K562 (cell line): ENCODE data around the gene INHBC. TPM values are rescaled to one million over a fixed set of nuclear protein-coding genes. Genes with fewer than 3 reads are reported as not detected.

Experiments
- C11orf30 ChIP-seq: fragments of 450-650 bp; IDR thresholded peaks from 2 replicates; pipeline ENCODE4 v1.6.1; 2016; ENCODE audit warnings: low read depth, mild to moderate bottlenecking
- CBX3 ChIP-seq, 2 experiments: IDR thresholded peaks; 1 replicate in 1 of 2; 2 replicates in 1 of 2; pipeline ENCODE4 v1.6.1; 2012; ENCODE audit warnings: inconsistent platforms in 2 of 2, low read length in 2 of 2, borderline replicate concordance in 1 of 2, control low read depth in 1 of 2
- E2F3 ChIP-seq: fragments of 250-450 bp; sonication (Bioruptor Pico); IDR thresholded peaks from 2 replicates; pipeline ENCODE4 v1.4.0; 2020; ENCODE audit warnings: mild to moderate bottlenecking
- EP400 ChIP-seq: fragments of 450-650 bp; IDR thresholded peaks from 2 replicates; pipeline ENCODE4 v1.6.1; 2017; ENCODE audit warnings: antibody characterized with exemption, mild to moderate bottlenecking, moderate library complexity
- ETV1 ChIP-seq: fragments of 450-650 bp; conservative IDR thresholded peaks from 2 replicates; pipeline ENCODE4 v1.6.1; 2016; ENCODE audit warnings: missing genetic modification characterization, control low read depth, low read depth, missing compliant biosample characterization
- FOXJ3 ChIP-seq: sonication (generic); formaldehyde crosslinking; IDR thresholded peaks from 2 replicates; pipeline ENCODE4 v1.4.0; 2020; ENCODE audit warnings: mild to moderate bottlenecking, missing genetic modification reagents
- HDAC8 ChIP-seq: fragments of 450-650 bp; IDR thresholded peaks from 2 replicates; pipeline ENCODE4 v1.6.1; 2016; ENCODE audit warnings: mild to moderate bottlenecking, missing genetic modification characterization, moderate library complexity, missing compliant biosample characterization
- HNRNPH1 ChIP-seq: fragments of 200-400 bp; formaldehyde crosslinking; optimal IDR thresholded peaks from 2 replicates; pipeline ENCODE3; 2017; ENCODE audit warnings: low read depth, mild to moderate bottlenecking, low read length, moderate library complexity
- HNRNPUL1 ChIP-seq: fragments of 200-400 bp; formaldehyde crosslinking; IDR thresholded peaks from 2 replicates; pipeline ENCODE4 v1.6.1; 2017; ENCODE audit warnings: low read length
- KLF1 ChIP-seq: fragments of 450-650 bp; IDR thresholded peaks from 2 replicates; pipeline ENCODE4 v1.6.1; 2016; ENCODE audit warnings: missing genetic modification characterization, missing compliant biosample characterization
- NFXL1 ChIP-seq: fragments of 450-650 bp; formaldehyde crosslinking; IDR thresholded peaks from 2 replicates; pipeline ENCODE4 v1.4.0; 2021; ENCODE audit warnings: mild to moderate bottlenecking
- POLR2AphosphoS2 ChIP-seq: IDR thresholded peaks from 2 replicates; pipeline ENCODE4 v1.6.1; 2012; ENCODE audit warnings: low read length, improper control_type of control experiment
- PPARD ChIP-seq: fragments of 250-450 bp; sonication (Bioruptor Pico); IDR thresholded peaks from 2 replicates; pipeline ENCODE4 v1.8.0; 2022; ENCODE audit warnings: inconsistent platforms, mild to moderate bottlenecking, moderate library complexity
- SREBF1 ChIP-seq: fragments of 150-350 bp; IDR thresholded peaks from 2 replicates; pipeline ENCODE4 v1.6.1; 2014; ENCODE audit warnings: antibody characterized with exemption, low read depth, low read length, borderline replicate concordance
- STAT5A ChIP-seq: IDR thresholded peaks from 2 replicates; pipeline ENCODE4 v1.6.1; 2012; ENCODE audit warnings: low read length, inconsistent platforms, borderline replicate concordance
- TAL1 ChIP-seq: fragments of 450-650 bp; IDR thresholded peaks from 2 replicates; pipeline ENCODE4 v1.6.1; 2016; ENCODE audit warnings: mild to moderate bottlenecking
- TOE1 ChIP-seq, 2 experiments: fragments of 450-650 bp in 1 of 2; sonication (generic) in 1 of 2; formaldehyde crosslinking in 1 of 2; IDR thresholded peaks; 2 replicates each; pipeline versions ENCODE4 v1.7.1 to v1.8.0; 2016 to 2022; ENCODE audit warnings: borderline replicate concordance in 2 of 2, mild to moderate bottlenecking in 2 of 2, antibody characterized with exemption in 1 of 2, inconsistent platforms in 1 of 2, low read depth in 1 of 2, missing genetic modification reagents in 1 of 2, moderate library complexity in 1 of 2
- TRIM24 ChIP-seq, 2 experiments: fragments of 450-650 bp; IDR thresholded peaks; 2 replicates each; pipeline ENCODE4 v1.6.1; 2016
- ZFX ChIP-seq: sonication (generic); formaldehyde crosslinking; IDR thresholded peaks from 2 replicates; pipeline ENCODE4 v1.8.0; 2022; ENCODE audit warnings: mild to moderate bottlenecking, missing genetic modification reagents, moderate library complexity
- ZNF316 ChIP-seq: fragments of 450-650 bp; IDR thresholded peaks from 2 replicates; pipeline ENCODE4 v1.6.1; 2016
- ZNF584 ChIP-seq: fragments of 200-800 bp; sonication (Bioruptor generic); IDR thresholded peaks from 2 replicates; pipeline ENCODE4 v1.6.1; 2016; ENCODE audit warnings: low read depth, mild to moderate bottlenecking, missing genetic modification characterization, missing compliant biosample characterization
- polyA plus RNA-seq, 8 experiments: library from polyadenylated mRNA; depleted of rRNA in 4 of 8; stranded (reverse) in 5 of 8; unstranded in 3 of 8; fragments of >200 nt; fragmentation: Nextera tagmentation in 2 of 8; fragmentation: Illumina TruSeq in 1 of 8; extraction: Ambion mirVana in 2 of 8; extraction: Trizol in 1 of 8; gene quantifications; 2 replicates each; pipeline versions ENCODE4 v1.2.1 to v1.2.3, GENCODE V29; 2011 to 2014; ENCODE audit warnings: inconsistent platforms in 1 of 8, missing spikeins in 1 of 8
- total RNA-seq, 7 experiments: library from RNA; depleted of rRNA in 6 of 7; stranded (reverse); fragments of >200 nt in 6 of 7; fragmentation: Illumina TruSeq in 2 of 7; extraction: Trizol in 2 of 7; gene quantifications; 2 replicates each; pipeline versions ENCODE4 v1.2.1 to v1.2.3, GENCODE V29; 2011 to 2021; ENCODE audit warnings: low replicate concordance in 1 of 7
- TF ChIP-seq, protein P1 (sequence below): fragments of 250-450 bp; sonication (Bioruptor Pico); IDR thresholded peaks from 2 replicates; pipeline ENCODE4 v1.8.0; 2021; ENCODE audit warnings: moderate library complexity, mild to moderate bottlenecking, inconsistent platforms
- TF ChIP-seq, protein P2 (sequence below): fragments of 450-650 bp; IDR thresholded peaks from one replicate; pipeline ENCODE4 v1.6.1; 2018; ENCODE audit warnings: mild to moderate bottlenecking, moderate library complexity; ENCODE audit not compliant: partially characterized antibody
- TF ChIP-seq, protein P3 (sequence below): fragments of 450-650 bp; formaldehyde crosslinking; IDR thresholded peaks from 2 replicates; pipeline ENCODE4 v1.4.0; 2022; ENCODE audit warnings: missing genetic modification characterization

The INHBC gene
- total and polyA plus RNA-seq, 9 of the 15 experiments (the other 6 are each of a cell fraction or from before 2014, with no cell fraction given), result 0.07 to 0.24 (median 0.15) TPM; not detected in 4

DNA sequence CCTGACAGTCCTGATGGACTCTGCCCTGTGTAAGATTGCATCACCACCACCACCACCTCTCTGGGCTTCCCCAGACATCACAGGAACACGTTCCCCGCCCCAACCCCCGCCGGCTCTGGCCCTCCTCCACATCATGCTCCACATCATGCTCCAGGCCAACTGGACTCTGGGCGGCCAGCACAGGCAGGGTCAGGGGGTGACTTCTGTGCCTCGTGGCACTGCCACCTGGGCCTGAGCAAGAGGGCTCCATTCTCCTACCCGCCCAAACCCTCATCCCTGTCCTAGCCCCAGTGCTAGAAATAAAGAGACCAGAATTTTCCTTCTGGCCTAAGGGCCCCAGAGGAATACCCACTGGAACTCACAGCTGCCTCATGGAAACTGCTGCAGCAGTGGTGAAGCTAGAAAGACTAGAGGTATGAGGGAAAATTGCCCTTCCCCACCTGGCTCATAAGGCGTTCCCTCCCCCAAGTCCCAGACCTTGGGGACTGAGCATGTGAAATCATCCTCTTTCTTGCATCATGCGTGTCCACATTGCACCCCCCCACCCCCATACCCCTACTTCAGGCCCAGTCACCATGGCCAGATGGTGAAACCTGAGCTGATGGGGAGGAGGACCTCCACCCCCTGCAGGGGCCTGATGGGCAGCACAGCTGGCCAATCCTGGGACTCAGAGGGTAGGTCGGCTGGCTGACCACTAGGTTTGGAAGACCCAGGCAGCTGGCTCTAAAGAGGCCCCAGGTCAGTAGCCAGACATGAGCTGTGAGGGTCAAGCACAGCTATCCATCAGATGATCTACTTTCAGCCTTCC lies 20.2 kb downstream of the INHBC start, which contains the start of gene INHBE (continued):
- TF ChIP-seq KLF1 (tag) (peak; percentile 80), POLR2AphosphoS2 (peak; percentile 70; the same call in 1 of the 2 replicates), FOXJ3 (CRISPR knock-in tag) (no peak), HDAC8 (peak; percentile 82; the same call in 1 of the 2 replicates), STAT5A (0 out of 2 replicates have a peak, but pooled peaks have one; percentile 5), C11orf30 (no peak), E2F3 (CRISPR knock-in tag) (peak; percentile 64; the same call in 1 of the 2 replicates), SREBF1 (0 out of 2 replicates have a peak, but pooled peaks have one; percentile 12), ZFX (CRISPR knock-in tag) (no peak), EP400 (peak; percentile 99), TAL1 (peak; percentile 19; the same call in 1 of the 2 replicates), TOE1 (IDR thresholded peaks at IDR 0.05; ENCODE audit: borderline replicate concordance) (peak; percentile 56; the same call in 1 of the 2 replicates), TOE1 (CRISPR knock-in tag; IDR thresholded peaks at IDR 0.05; ENCODE audit: borderline replicate concordance, low read depth) (no peak), HNRNPUL1 (no peak), ETV1 (tag) (peak; percentile 29; the same call in 1 of the 2 replicates), CBX3 (IDR thresholded peaks at IDR 0.05; ENCODE audit: borderline replicate concordance in 1 of 2, low read length in 2 of 2) (no peak), PPARD (CRISPR knock-in tag) (0 out of 2 replicates have a peak, but pooled peaks have one; percentile 55), ZNF584 (CRISPR knock-in tag) (peak; percentile 77; the same call in 1 of the 2 replicates), NFXL1 (CRISPR knock-in tag) (peak; percentile 77; the same call in 1 of the 2 replicates), TRIM24 (IDR thresholded peaks at IDR 0.05) (peak; percentile 63 to 87; a peak in 3 of 4 replicates), HNRNPH1 (no peak), ZNF316 (no peak)
- TF ChIP-seq, protein P1, sequence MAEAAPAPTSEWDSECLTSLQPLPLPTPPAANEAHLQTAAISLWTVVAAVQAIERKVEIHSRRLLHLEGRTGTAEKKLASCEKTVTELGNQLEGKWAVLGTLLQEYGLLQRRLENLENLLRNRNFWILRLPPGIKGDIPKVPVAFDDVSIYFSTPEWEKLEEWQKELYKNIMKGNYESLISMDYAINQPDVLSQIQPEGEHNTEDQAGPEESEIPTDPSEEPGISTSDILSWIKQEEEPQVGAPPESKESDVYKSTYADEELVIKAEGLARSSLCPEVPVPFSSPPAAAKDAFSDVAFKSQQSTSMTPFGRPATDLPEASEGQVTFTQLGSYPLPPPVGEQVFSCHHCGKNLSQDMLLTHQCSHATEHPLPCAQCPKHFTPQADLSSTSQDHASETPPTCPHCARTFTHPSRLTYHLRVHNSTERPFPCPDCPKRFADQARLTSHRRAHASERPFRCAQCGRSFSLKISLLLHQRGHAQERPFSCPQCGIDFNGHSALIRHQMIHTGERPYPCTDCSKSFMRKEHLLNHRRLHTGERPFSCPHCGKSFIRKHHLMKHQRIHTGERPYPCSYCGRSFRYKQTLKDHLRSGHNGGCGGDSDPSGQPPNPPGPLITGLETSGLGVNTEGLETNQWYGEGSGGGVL (CRISPR knock-in tag), result 0 out of 2 replicates have a peak, but pooled peaks have one; percentile 31
- TF ChIP-seq, protein P2, sequence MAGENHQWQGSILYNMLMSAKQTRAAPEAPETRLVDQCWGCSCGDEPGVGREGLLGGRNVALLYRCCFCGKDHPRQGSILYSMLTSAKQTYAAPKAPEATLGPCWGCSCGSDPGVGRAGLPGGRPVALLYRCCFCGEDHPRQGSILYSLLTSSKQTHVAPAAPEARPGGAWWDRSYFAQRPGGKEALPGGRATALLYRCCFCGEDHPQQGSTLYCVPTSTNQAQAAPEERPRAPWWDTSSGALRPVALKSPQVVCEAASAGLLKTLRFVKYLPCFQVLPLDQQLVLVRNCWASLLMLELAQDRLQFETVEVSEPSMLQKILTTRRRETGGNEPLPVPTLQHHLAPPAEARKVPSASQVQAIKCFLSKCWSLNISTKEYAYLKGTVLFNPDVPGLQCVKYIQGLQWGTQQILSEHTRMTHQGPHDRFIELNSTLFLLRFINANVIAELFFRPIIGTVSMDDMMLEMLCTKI, result no peak
- TF ChIP-seq, protein P3, sequence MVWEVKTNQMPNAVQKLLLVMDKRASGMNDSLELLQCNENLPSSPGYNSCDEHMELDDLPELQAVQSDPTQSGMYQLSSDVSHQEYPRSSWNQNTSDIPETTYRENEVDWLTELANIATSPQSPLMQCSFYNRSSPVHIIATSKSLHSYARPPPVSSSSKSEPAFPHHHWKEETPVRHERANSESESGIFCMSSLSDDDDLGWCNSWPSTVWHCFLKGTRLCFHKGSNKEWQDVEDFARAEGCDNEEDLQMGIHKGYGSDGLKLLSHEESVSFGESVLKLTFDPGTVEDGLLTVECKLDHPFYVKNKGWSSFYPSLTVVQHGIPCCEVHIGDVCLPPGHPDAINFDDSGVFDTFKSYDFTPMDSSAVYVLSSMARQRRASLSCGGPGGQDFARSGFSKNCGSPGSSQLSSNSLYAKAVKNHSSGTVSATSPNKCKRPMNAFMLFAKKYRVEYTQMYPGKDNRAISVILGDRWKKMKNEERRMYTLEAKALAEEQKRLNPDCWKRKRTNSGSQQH (CRISPR knock-in tag), result peak; percentile 71
